K562 (cell line): ENCODE data around the gene DRP2. TPM values are rescaled to one million over a fixed set of nuclear protein-coding genes. Genes with fewer than 3 reads are reported as not detected.

Experiments used
- ATAC-seq: fragments of 200-7000 bp; cut with Tn5 transposase; 3 replicates; pipeline ENCODE4 v1.9.1; 2020; ENCODE audit warnings: moderate library complexity
- BruUV-seq: library from RNA; stranded (reverse); fragments of 400-500 nt; replicated peaks from 2 replicates; lab custom pipeline; 2021; lab: Mats Ljungman, UMichigan
- CTCF ChIA-PET: fragments of 300-600 bp; formaldehyde crosslinking; extraction: SDS; loops from one replicate; lab custom pipeline; 2021; ENCODE audit warnings: low intra/inter-chr PET ratio; lab: Yijun Ruan, JAX
- POLR2A ChIA-PET: fragments of 300-600, 350-650 bp; sonication (Branson Sonifier 250); formaldehyde crosslinking; extraction: SDS; loops from one replicate; lab custom pipeline; 2021; ENCODE audit warnings: antibody characterized with exemption, inconsistent platforms; lab: Yijun Ruan, JAX
- DNase-seq, 4 experiments: peaks; one replicate each; pipeline versions ENCODE4 v3.0.0 to v3.0.0-alpha.2; 2011 to 2018; ENCODE audit warnings: low spot score in 3 of 4, mixed read lengths in 3 of 4; ENCODE audit errors: extremely low read depth in 1 of 4
- FAIRE-seq: peaks from 2 replicates; lab custom pipeline; 2011; peaks lifted over from hg19 to GRCh38; lab: Jason Lieb, UNC
- H2AFZ ChIP-seq: 2 replicates; pipeline ENCODE4 v1.6.0; 2011; ENCODE audit warnings: low read depth, low read length, control low read depth, inconsistent platforms
- H3K27ac ChIP-seq: fragments of 200-600 bp; 3 replicates; pipeline ENCODE4 v1.8.0; 2011; ENCODE audit warnings: low read depth, mild to moderate bottlenecking, control low read depth, inconsistent platforms, low read length, moderate library complexity, mixed read lengths; ENCODE audit errors: extremely low read depth
- H3K27me3 ChIP-seq, 2 experiments: fragments of 300-600 bp in 1 of 2; 2 replicates in 1 of 2; 3 replicates in 1 of 2; pipeline versions ENCODE4 v1.6.0 to v1.8.0; 2011; ENCODE audit warnings: inconsistent platforms in 2 of 2, low read length in 2 of 2, mild to moderate bottlenecking in 1 of 2, mixed read lengths in 1 of 2, moderate library complexity in 1 of 2; ENCODE audit not compliant: control insufficient read depth in 2 of 2, insufficient read depth in 2 of 2
- H3K36me3 ChIP-seq: fragments of 300-600 bp; 3 replicates; pipeline ENCODE4 v1.8.0; 2011; ENCODE audit warnings: mild to moderate bottlenecking, low read length, inconsistent platforms; ENCODE audit not compliant: control insufficient read depth, insufficient read depth
- H3K4me1 ChIP-seq, 2 experiments: fragments of 200-600 bp in 1 of 2; replicated peaks in 1 of 2; 2 replicates in 1 of 2; 3 replicates in 1 of 2; pipeline versions ENCODE4 v1.5.1 to v1.8.0; 2011; ENCODE audit warnings: inconsistent platforms in 2 of 2, low read length in 2 of 2, mild to moderate bottlenecking in 1 of 2, mixed read lengths in 1 of 2, moderate library complexity in 1 of 2; ENCODE audit not compliant: control insufficient read depth in 2 of 2, insufficient read depth in 2 of 2
- H3K4me2 ChIP-seq: 2 replicates; pipeline ENCODE4 v1.6.1; 2011; ENCODE audit warnings: low read length, control low read depth, inconsistent platforms, mixed read lengths; ENCODE audit not compliant: insufficient read depth
- H3K4me3 ChIP-seq: fragments of 200-600 bp; sonication (generic), shearing (Covaris generic); 2 replicates; pipeline ENCODE4 v1.5.1; 2016; ENCODE audit warnings: control low read depth, inconsistent platforms
- H3K79me2 ChIP-seq: fragments of 200-600 bp; 3 replicates; pipeline ENCODE4 v1.8.0; 2011; ENCODE audit warnings: low read length, inconsistent platforms; ENCODE audit not compliant: control insufficient read depth, insufficient read depth
- H3K9ac ChIP-seq, 2 experiments: 2 replicates each; pipeline versions ENCODE4 v1.6.0 to v1.6.1; 2011; ENCODE audit warnings: low read depth in 2 of 2, low read length in 2 of 2, control low read depth in 1 of 2, inconsistent platforms in 1 of 2, mild to moderate bottlenecking in 1 of 2, mixed read lengths in 1 of 2; ENCODE audit not compliant: insufficient read depth in 1 of 2
- H3K9me1 ChIP-seq: one replicate; pipeline ENCODE4 v1.6.0; 2011; ENCODE audit warnings: inconsistent platforms, mild to moderate bottlenecking, low read length, moderate library complexity; ENCODE audit not compliant: control insufficient read depth, insufficient read depth
- H3K9me3 ChIP-seq: replicated peaks from 2 replicates; pipeline ENCODE4 v1.5.1; 2011; ENCODE audit warnings: low read depth, low read length, inconsistent platforms; ENCODE audit not compliant: control insufficient read depth, insufficient read depth
- H4K20me1 ChIP-seq: replicated peaks from 2 replicates; pipeline ENCODE4 v1.6.1; 2011; ENCODE audit warnings: low read length, inconsistent platforms, mixed read lengths; ENCODE audit not compliant: control insufficient read depth, insufficient read depth
- CHD2 ChIP-seq: IDR thresholded peaks from 2 replicates; pipeline ENCODE4 v1.6.1; 2011; ENCODE audit warnings: low read depth, low read length
- DIDO1 ChIP-seq: fragments of 450-650 bp; IDR thresholded peaks from 2 replicates; pipeline ENCODE4 v1.6.1; 2016; ENCODE audit warnings: low read depth, missing biosample characterization, missing genetic modification characterization
- E4F1 ChIP-seq: fragments of 250-450 bp; sonication (Bioruptor Pico); IDR thresholded peaks from 2 replicates; pipeline ENCODE4 v1.5.0; 2021; ENCODE audit warnings: mild to moderate bottlenecking, borderline replicate concordance
- HINFP ChIP-seq: fragments of 450-650 bp; conservative IDR thresholded peaks from 2 replicates; pipeline ENCODE4 v1.6.1; 2016; ENCODE audit warnings: missing genetic modification characterization, low read depth, mild to moderate bottlenecking, control low read depth, missing compliant biosample characterization
- HMGN3 ChIP-seq: IDR thresholded peaks from 2 replicates; pipeline ENCODE4 v1.6.1; 2011; ENCODE audit warnings: borderline replicate concordance, low read depth, mild to moderate bottlenecking, mixed read lengths, low read length; ENCODE audit not compliant: insufficient read length; ENCODE audit errors: extremely low read depth
- MEIS2 ChIP-seq: fragments of 450-650 bp; IDR thresholded peaks from 2 replicates; pipeline ENCODE4 v1.6.1; 2014; ENCODE audit warnings: mild to moderate bottlenecking; ENCODE audit not compliant: partially characterized antibody
- MLX ChIP-seq, 2 experiments: fragments of 450-650 bp in 1 of 2; sonication (generic) in 1 of 2; formaldehyde crosslinking; conservative IDR thresholded peaks; 2 replicates each; pipeline versions ENCODE4 v1.4.0 to v1.8.1; 2020 to 2022; ENCODE audit warnings: mild to moderate bottlenecking in 1 of 2, missing genetic modification reagents in 1 of 2
- NR4A1 ChIP-seq, 2 experiments: fragments of 250-450 bp in 1 of 2; fragments of 450-650 bp in 1 of 2; sonication (Bioruptor Pico) in 1 of 2; IDR thresholded peaks; 2 replicates each; pipeline versions ENCODE4 v1.4.0 to v1.6.1; 2016 to 2020; ENCODE audit warnings: mild to moderate bottlenecking in 2 of 2, missing compliant biosample characterization in 1 of 2, missing genetic modification characterization in 1 of 2, moderate library complexity in 1 of 2
- PKNOX1 ChIP-seq: fragments of 450-650 bp; IDR thresholded peaks from 2 replicates; pipeline ENCODE4 v1.6.1; 2016
- TBL1XR1 ChIP-seq, 2 experiments: IDR thresholded peaks; 2 replicates each; pipeline ENCODE4 v1.6.1; 2012; ENCODE audit warnings: improper control_type of control experiment in 2 of 2, low read length in 2 of 2, mild to moderate bottlenecking in 1 of 2
- ZBTB7A ChIP-seq: IDR thresholded peaks from 2 replicates; pipeline ENCODE4 v1.6.1; 2011; ENCODE audit warnings: low read depth, mild to moderate bottlenecking, low read length, moderate library complexity, borderline replicate concordance; ENCODE audit not compliant: control insufficient read depth
- ZC3H11A ChIP-seq: IDR thresholded peaks from 2 replicates; pipeline ENCODE4 v1.6.1; 2012; ENCODE audit warnings: low read depth, low read length, improper control_type of control experiment
- ZNF551 ChIP-seq: fragments of 250-450 bp; sonication (Bioruptor Pico); IDR thresholded peaks from 2 replicates; pipeline ENCODE4 v1.5.0; 2021; ENCODE audit warnings: mild to moderate bottlenecking, moderate library complexity
- ZNF589 ChIP-seq: fragments of 200-800 bp; sonication (Bioruptor generic); IDR thresholded peaks from 2 replicates; pipeline ENCODE4 v1.6.1; 2016; ENCODE audit warnings: low read depth, missing genetic modification characterization, missing compliant biosample characterization
- WGBS: fragments of 100-300 bp; shearing (Covaris generic); methylation state at CpG from one replicate; pipeline ENCODE4 v1.1.6; 2016; ENCODE audit warnings: low coverage, mixed read lengths; ENCODE audit not compliant: insufficient coverage; ENCODE audit errors: missing lambda C conversion rate; 5-methylcytosine and 5-hydroxymethylcytosine counted together
- in situ Hi-C: fragments of 300-500 bp; cut with MboI; formaldehyde crosslinking; loops from 4 replicates; pipeline ENCODE4 v1.15.0; 2018; ENCODE audit warnings: inconsistent platforms, mixed read lengths
- intact Hi-C: fragments of 100-400 bp; cut with micrococcal nuclease; formaldehyde crosslinking; loops from 2 replicates; pipeline ENCODE4 v1.14.2; 2022
- polyA plus RNA-seq, 8 experiments: library from polyadenylated mRNA; depleted of rRNA in 4 of 8; stranded (reverse) in 5 of 8; unstranded in 3 of 8; fragments of >200 nt; fragmentation: Nextera tagmentation in 2 of 8; fragmentation: Illumina TruSeq in 1 of 8; extraction: Ambion mirVana in 2 of 8; extraction: Trizol in 1 of 8; gene quantifications; 2 replicates each; pipeline versions ENCODE4 v1.2.1 to v1.2.3, GENCODE V29; 2011 to 2014; ENCODE audit warnings: inconsistent platforms in 1 of 8, missing spikeins in 1 of 8
- total RNA-seq, 7 experiments: library from RNA; depleted of rRNA in 6 of 7; stranded (reverse); fragments of >200 nt in 6 of 7; fragmentation: Illumina TruSeq in 2 of 7; extraction: Trizol in 2 of 7; gene quantifications; 2 replicates each; pipeline versions ENCODE4 v1.2.1 to v1.2.3, GENCODE V29; 2011 to 2021; ENCODE audit warnings: low replicate concordance in 1 of 7
- TF ChIP-seq, protein P1 (sequence below): sonication (generic); formaldehyde crosslinking; IDR thresholded peaks from 2 replicates; pipeline ENCODE4 v1.5.0; 2020; ENCODE audit warnings: missing genetic modification reagents

DRP2 gene
- total and polyA plus RNA-seq, 9 of the 15 experiments (the other 6 are each of a cell fraction or from before 2014, with no cell fraction given) = 0.01 to 0.30 (median 0.15) TPM

DNA sequence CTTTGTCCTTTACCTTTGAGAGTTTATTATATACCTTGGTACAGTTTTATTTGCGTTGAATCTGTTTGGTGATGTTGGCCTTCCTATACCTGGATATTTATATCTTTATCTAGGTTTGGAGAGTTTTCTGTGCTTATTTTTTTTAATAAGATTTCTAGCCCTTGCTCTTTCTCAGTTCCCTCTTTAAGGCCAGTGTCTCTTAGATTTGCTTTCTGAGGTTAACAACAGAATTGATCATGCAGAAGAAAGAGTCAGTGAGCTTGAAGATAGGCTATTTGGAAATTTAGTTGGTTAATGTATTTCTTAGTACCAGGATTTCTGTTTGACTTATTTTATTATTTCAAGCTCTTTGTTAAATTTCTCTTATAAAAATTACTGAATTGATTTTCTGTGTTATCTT is 84.2 kb downstream of the DRP2 start:
- no peaks in the 10 kb centered on the region for H3K79me2 ChIP-seq
- H3K27me3 ChIP-seq = no peaks in the 10 kb centered on the region
- ATAC-seq = no peak
- no peak overlapping the region for H2AFZ ChIP-seq
- in situ Hi-C loops (no loop called here), intact Hi-C loops (no loop called here)
- ChIA-PET CTCF (no interaction called here), POLR2A (no interaction called here)
- H3K4me3 ChIP-seq = no peak overlapping the region
- no peak overlapping the region for H3K4me2 ChIP-seq
- no peak overlapping the region for H3K27ac ChIP-seq
- BruUV-seq = no TSS peak
- FAIRE-seq = no peak
- DNase-seq = no peak
- no peaks in the 10 kb centered on the region for H3K36me3 ChIP-seq
- whole genome bisulfite sequencing = 0% methylated on average over 1 of the region's 1 CpG
- no peaks in the 10 kb centered on the region for H3K9me3 ChIP-seq
- H4K20me1 ChIP-seq = no peaks in the 10 kb centered on the region
- H3K9me1 ChIP-seq = no peaks in the 10 kb centered on the region
- no peaks in the 10 kb centered on the region for H3K4me1 ChIP-seq
- H3K9ac ChIP-seq = no peak overlapping the region
- TF ChIP-seq ZNF589 (CRISPR knock-in tag) (no peak), PKNOX1 (no peak), TBL1XR1 (IDR thresholded peaks at IDR 0.05; ENCODE audit: low read length in 2 of 2) (no peak), HINFP (tag) (no peak), NR4A1 (CRISPR knock-in tag; IDR thresholded peaks at IDR 0.05) (no peak), NR4A1 (tag; IDR thresholded peaks at IDR 0.05) (no peak), ZBTB7A (no peak), ZC3H11A (no peak), MLX (CRISPR knock-in tag; conservative IDR thresholded peaks at IDR 0.05) (no peak), ZNF551 (CRISPR knock-in tag) (no peak), MEIS2 (no peak), DIDO1 (tag) (no peak), CHD2 (no peak), E4F1 (CRISPR knock-in tag) (no peak), HMGN3 (no peak)
- TF ChIP-seq, protein P1, sequence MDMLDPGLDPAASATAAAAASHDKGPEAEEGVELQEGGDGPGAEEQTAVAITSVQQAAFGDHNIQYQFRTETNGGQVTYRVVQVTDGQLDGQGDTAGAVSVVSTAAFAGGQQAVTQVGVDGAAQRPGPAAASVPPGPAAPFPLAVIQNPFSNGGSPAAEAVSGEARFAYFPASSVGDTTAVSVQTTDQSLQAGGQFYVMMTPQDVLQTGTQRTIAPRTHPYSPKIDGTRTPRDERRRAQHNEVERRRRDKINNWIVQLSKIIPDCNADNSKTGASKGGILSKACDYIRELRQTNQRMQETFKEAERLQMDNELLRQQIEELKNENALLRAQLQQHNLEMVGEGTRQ (CRISPR knock-in tag) = no peak
